Suprapubic skin (tissue), 4 donors: Measurements from ENCODE around the gene TBC1D5. TPM values are rescaled to one million over a fixed set of nuclear protein-coding genes. Genes with fewer than 3 reads are reported as not detected.

Source experiments
- DNase-seq, 2 donors: peaks; one replicate each; pipeline ENCODE4 v3.0.0-alpha.2; 2019; ENCODE audit warnings: low spot score in 2 of 2
- H3K27ac ChIP-seq: fragments of 200-600 bp; sonication (generic); one replicate; pipeline ENCODE4 v1.5.1; 2019
- H3K27me3 ChIP-seq: fragments of 200-600 bp; sonication (generic); one replicate; pipeline ENCODE4 v1.5.1; 2019
- H3K36me3 ChIP-seq: fragments of 200-600 bp; sonication (generic); one replicate; pipeline ENCODE4 v1.5.1; 2019
- H3K4me1 ChIP-seq: fragments of 200-600 bp; sonication (generic); one replicate; pipeline ENCODE4 v1.5.1; 2019
- H3K4me3 ChIP-seq: fragments of 200-600 bp; sonication (generic); one replicate; pipeline ENCODE4 v1.5.1; 2019; ENCODE audit warnings: mild to moderate bottlenecking
- H3K9me3 ChIP-seq: fragments of 200-600 bp; sonication (generic); one replicate; pipeline ENCODE4 v1.5.1; 2019
- CTCF ChIP-seq, 2 donors: fragments of 200-600 bp in 1 of 2; fragments of 450-650 bp in 1 of 2; sonication (generic) in 1 of 2; IDR thresholded peaks; one replicate each; pipeline ENCODE4 v1.5.1; 2016 to 2019; ENCODE audit warnings: antibody characterized with exemption in 2 of 2, mild to moderate bottlenecking in 1 of 2, moderate library complexity in 1 of 2
- EP300 ChIP-seq: sonication (generic); formaldehyde crosslinking; IDR thresholded peaks from one replicate; pipeline ENCODE4 v1.6.1; 2017; ENCODE audit warnings: antibody characterized with exemption
- POLR2A ChIP-seq, 2 donors: fragments of 450-650 bp; IDR thresholded peaks; one replicate each; pipeline ENCODE4 v1.6.1; 2017; ENCODE audit warnings: antibody characterized with exemption in 2 of 2, mild to moderate bottlenecking in 2 of 2, moderate library complexity in 2 of 2
- POLR2AphosphoS5 ChIP-seq, 3 donors: sonication (generic); formaldehyde crosslinking; IDR thresholded peaks; one replicate each; pipeline ENCODE4 v1.6.1; 2017; ENCODE audit warnings: antibody characterized with exemption in 3 of 3
- WGBS: methylation state at CpG from one replicate; pipeline ENCODE4 v1.1.5; 2018; 5-methylcytosine and 5-hydroxymethylcytosine counted together
- total RNA-seq, 4 donors: library from RNA; depleted of rRNA; stranded (reverse); fragments of >200 nt; gene quantifications; one replicate each; pipeline ENCODE4 v1.1.0, GENCODE V29; 2016

Gene TBC1D5
- total RNA-seq, 4 donors from 2014 or later, result 66.4 to 98.5 (median 79.9) TPM

- DNase-seq, result no peak
- Histone ChIP-seq H3K4me1 (no peaks in the 10 kb centered on the region), H3K27me3 (no peaks in the 10 kb centered on the region), H3K27ac (no peak overlapping the region), H3K4me3 (no peak overlapping the region), H3K36me3 (peaks cover 36% of the 10 kb centered on the region), H3K9me3 (no peaks in the 10 kb centered on the region)
- 89% methylated on average over 2 of the region's 2 CpGs for WGBS
- no peak for TF ChIP-seq CTCF (IDR thresholded peaks at IDR 0.05)
- no peak for TF ChIP-seq EP300
- TF ChIP-seq POLR2AphosphoS5 (IDR thresholded peaks at IDR 0.05), result no peak
These were observed 337.9 kb downstream of the TBC1D5 start for GRCh38 chr3:17404548-17404947.

- no peaks in the 10 kb centered on the region for H3K27me3 ChIP-seq
- H3K9me3 ChIP-seq, result no peaks in the 10 kb centered on the region
- 91% methylated on average over 3 of the region's 3 CpGs for WGBS
- peaks cover 40% of the 10 kb centered on the region for H3K36me3 ChIP-seq
- no peak for DNase-seq
- no peaks in the 10 kb centered on the region for H3K4me1 ChIP-seq
- no peak overlapping the region for H3K4me3 ChIP-seq
- H3K27ac ChIP-seq, result no peak overlapping the region
- no peak for TF ChIP-seq CTCF (IDR thresholded peaks at IDR 0.05)
- TF ChIP-seq POLR2A (IDR thresholded peaks at IDR 0.05), result no peak
These were observed 340.0 kb downstream of the TBC1D5 start for GRCh38 chr3:17402442-17402841.

GRCh38 chr3:17401912-17402311 is 340.5 kb downstream of the TBC1D5 start:
- Histone ChIP-seq H3K27me3 (no peaks in the 10 kb centered on the region), H3K36me3 (peaks cover 40% of the 10 kb centered on the region), H3K27ac (no peak overlapping the region), H3K9me3 (no peaks in the 10 kb centered on the region), H3K4me3 (no peak overlapping the region), H3K4me1 (no peaks in the 10 kb centered on the region)
- 98% methylated on average over 1 of the region's 1 CpG for WGBS
- no peak for DNase-seq
- TF ChIP-seq POLR2A (IDR thresholded peaks at IDR 0.05), result no peak
- TF ChIP-seq CTCF (IDR thresholded peaks at IDR 0.05), result no peak
- no peak for TF ChIP-seq POLR2AphosphoS5 (IDR thresholded peaks at IDR 0.05)
- TF ChIP-seq EP300, result no peak

GRCh38 chr3:17399586-17399985 is 342.8 kb downstream of the TBC1D5 start:
- Histone ChIP-seq H3K9me3 (no peaks in the 10 kb centered on the region), H3K27ac (no peak overlapping the region), H3K36me3 (peaks cover 34% of the 10 kb centered on the region), H3K27me3 (no peaks in the 10 kb centered on the region), H3K4me3 (no peak overlapping the region), H3K4me1 (no peaks in the 10 kb centered on the region)
- WGBS, result 90% methylated on average over 1 of the region's 1 CpG
- no peak for TF ChIP-seq CTCF (IDR thresholded peaks at IDR 0.05)
- no peak for TF ChIP-seq POLR2A (IDR thresholded peaks at IDR 0.05)
- TF ChIP-seq EP300, result no peak
- TF ChIP-seq POLR2AphosphoS5 (IDR thresholded peaks at IDR 0.05), result no peak
- no peak for DNase-seq

GRCh38 chr3:17398959-17399551 is 343.4 kb downstream of the TBC1D5 start:
- TF ChIP-seq POLR2AphosphoS5 (IDR thresholded peaks at IDR 0.05) (no peak), EP300 (no peak), POLR2A (IDR thresholded peaks at IDR 0.05) (no peak), CTCF (IDR thresholded peaks at IDR 0.05) (no peak)
- no peaks in the 10 kb centered on the region for H3K9me3 ChIP-seq
- no peak for DNase-seq
- WGBS, result 86% methylated on average over 2 of the region's 2 CpGs
- no peaks in the 10 kb centered on the region for H3K27me3 ChIP-seq
- no peaks in the 10 kb centered on the region for H3K4me1 ChIP-seq
- no peak overlapping the region for H3K27ac ChIP-seq
- no peak overlapping the region for H3K4me3 ChIP-seq
- peaks cover 31% of the 10 kb centered on the region for H3K36me3 ChIP-seq
